SJSA1 (cell line): ENCODE measurements around the gene KCNJ5. TPM values are rescaled to one million over a fixed set of nuclear protein-coding genes. Genes with fewer than 3 reads are reported as not detected.

Experiments
- DNase-seq, 2 experiments: peaks; one replicate each; pipeline ENCODE4 v3.0.0-alpha.2; 2015 to 2020; ENCODE audit warnings: low spot score in 2 of 2, low read depth in 1 of 2
- H3K27ac ChIP-seq: fragments of 250-450 bp; sonication (Bioruptor Pico); 2 replicates; pipeline ENCODE4 v1.5.1; 2020; ENCODE audit warnings: mild to moderate bottlenecking, moderate library complexity
- H3K27me3 ChIP-seq: fragments of 250-450 bp; sonication (Bioruptor Pico); replicated peaks from 2 replicates; pipeline ENCODE4 v1.5.1; 2020; ENCODE audit warnings: mild to moderate bottlenecking, moderate library complexity
- H3K36me3 ChIP-seq: fragments of 250-450 bp; sonication (Bioruptor Pico); 2 replicates; pipeline ENCODE4 v1.5.1; 2020; ENCODE audit warnings: mild to moderate bottlenecking
- H3K4me1 ChIP-seq: fragments of 250-450 bp; sonication (Bioruptor Pico); replicated peaks from 2 replicates; pipeline ENCODE4 v1.6.1; 2021; ENCODE audit warnings: mild to moderate bottlenecking
- H3K4me3 ChIP-seq: fragments of 250-450 bp; sonication (Bioruptor Pico); 2 replicates; pipeline ENCODE4 v1.5.1; 2020; ENCODE audit warnings: mild to moderate bottlenecking
- H3K9me3 ChIP-seq: fragments of 250-450 bp; sonication (Bioruptor Pico); replicated peaks from 2 replicates; pipeline ENCODE4 v1.5.1; 2020; ENCODE audit warnings: mild to moderate bottlenecking
- total RNA-seq: library from RNA; depleted of rRNA; stranded (reverse); fragments of >200 nt; shearing (Covaris generic); gene quantifications from 2 replicates; pipeline ENCODE4 v1.2.3, GENCODE V29; 2014

KCNJ5 gene
- total RNA-seq, 1 experiment from 2014 or later, result not detected

GRCh38 chr11:128929468-128929867 lies 38.3 kb downstream of the KCNJ5 start:
- Histone ChIP-seq H3K4me1 (no peaks in the 10 kb centered on the region), H3K27ac (no peak overlapping the region), H3K9me3 (no peaks in the 10 kb centered on the region), H3K36me3 (no peaks in the 10 kb centered on the region), H3K27me3 (no peaks in the 10 kb centered on the region), H3K4me3 (no peak overlapping the region)
- no peak for DNase-seq

- no peak for DNase-seq
- Histone ChIP-seq H3K36me3 (no peaks in the 10 kb centered on the region), H3K27me3 (no peaks in the 10 kb centered on the region), H3K27ac (no peak overlapping the region), H3K4me1 (no peaks in the 10 kb centered on the region), H3K9me3 (no peaks in the 10 kb centered on the region), H3K4me3 (no peak overlapping the region)
Measured at GRCh38 chr11:128929991-128930390, 38.8 kb downstream of the KCNJ5 start.

- DNase-seq, result no peak
- Histone ChIP-seq H3K9me3 (no peaks in the 10 kb centered on the region), H3K4me3 (no peak overlapping the region), H3K36me3 (no peaks in the 10 kb centered on the region), H3K27ac (no peak overlapping the region), H3K4me1 (no peaks in the 10 kb centered on the region), H3K27me3 (no peaks in the 10 kb centered on the region)
Measured at GRCh38 chr11:128931066-128931465, 39.9 kb downstream of the KCNJ5 start.

- Histone ChIP-seq H3K4me1 (no peaks in the 10 kb centered on the region), H3K36me3 (no peaks in the 10 kb centered on the region), H3K27me3 (no peaks in the 10 kb centered on the region), H3K27ac (no peak overlapping the region), H3K9me3 (no peaks in the 10 kb centered on the region), H3K4me3 (no peak overlapping the region)
- no peak for DNase-seq
Measured at GRCh38 chr11:128931668-128932067, 40.5 kb downstream of the KCNJ5 start.

- Histone ChIP-seq H3K4me3 (no peak overlapping the region), H3K27me3 (no peaks in the 10 kb centered on the region), H3K9me3 (no peaks in the 10 kb centered on the region), H3K27ac (no peak overlapping the region), H3K4me1 (no peaks in the 10 kb centered on the region), H3K36me3 (no peaks in the 10 kb centered on the region)
- no peak for DNase-seq
Measured at GRCh38 chr11:128933481-128934178, 42.5 kb downstream of the KCNJ5 start.

- Histone ChIP-seq H3K4me1 (no peaks in the 10 kb centered on the region), H3K27me3 (no peaks in the 10 kb centered on the region), H3K27ac (no peak overlapping the region), H3K9me3 (no peaks in the 10 kb centered on the region), H3K4me3 (no peak overlapping the region), H3K36me3 (no peaks in the 10 kb centered on the region)
- DNase-seq, result no peak
Measured at GRCh38 chr11:128934351-128934750, 43.2 kb downstream of the KCNJ5 start.

- DNase-seq, result no peak
- H3K4me3 ChIP-seq, result no peak overlapping the region
- H3K9me3 ChIP-seq, result no peaks in the 10 kb centered on the region
- no peaks in the 10 kb centered on the region for H3K36me3 ChIP-seq
- H3K27me3 ChIP-seq, result no peaks in the 10 kb centered on the region
- H3K4me1 ChIP-seq, result no peaks in the 10 kb centered on the region
- no peak overlapping the region for H3K27ac ChIP-seq
Measured at GRCh38 chr11:128934926-128935325, 43.8 kb downstream of the KCNJ5 start.

GRCh38 chr11:128936606-128937251 lies 45.6 kb downstream of the KCNJ5 start:
- no peaks in the 10 kb centered on the region for H3K9me3 ChIP-seq
- no peaks in the 10 kb centered on the region for H3K27me3 ChIP-seq
- no peaks in the 10 kb centered on the region for H3K36me3 ChIP-seq
- no peaks in the 10 kb centered on the region for H3K4me1 ChIP-seq
- no peak overlapping the region for H3K27ac ChIP-seq
- no peak overlapping the region for H3K4me3 ChIP-seq
- DNase-seq, result no peak

- no peak overlapping the region for H3K4me3 ChIP-seq
- no peaks in the 10 kb centered on the region for H3K36me3 ChIP-seq
- no peaks in the 10 kb centered on the region for H3K27me3 ChIP-seq
- no peaks in the 10 kb centered on the region for H3K4me1 ChIP-seq
- no peaks in the 10 kb centered on the region for H3K9me3 ChIP-seq
- no peak for DNase-seq
- no peak overlapping the region for H3K27ac ChIP-seq
Measured at GRCh38 chr11:128937480-128937879, 46.3 kb downstream of the KCNJ5 start.

GRCh38 chr11:128938156-128938885 lies 47.2 kb downstream of the KCNJ5 start:
- Histone ChIP-seq H3K9me3 (no peaks in the 10 kb centered on the region), H3K27me3 (no peaks in the 10 kb centered on the region), H3K4me3 (no peak overlapping the region), H3K4me1 (no peaks in the 10 kb centered on the region), H3K27ac (no peak overlapping the region), H3K36me3 (no peaks in the 10 kb centered on the region)
- DNase-seq, result no peak

GRCh38 chr11:128939591-128939990 lies 48.4 kb downstream of the KCNJ5 start:
- Histone ChIP-seq H3K27me3 (no peaks in the 10 kb centered on the region), H3K4me1 (no peaks in the 10 kb centered on the region), H3K9me3 (no peaks in the 10 kb centered on the region), H3K27ac (no peak overlapping the region), H3K36me3 (no peaks in the 10 kb centered on the region), H3K4me3 (no peak overlapping the region)
- no peak for DNase-seq

GRCh38 chr11:128940156-128940555 lies 49.0 kb downstream of the KCNJ5 start:
- no peak for DNase-seq
- H3K4me3 ChIP-seq, result no peak overlapping the region
- no peaks in the 10 kb centered on the region for H3K36me3 ChIP-seq
- H3K27ac ChIP-seq, result no peak overlapping the region
- no peaks in the 10 kb centered on the region for H3K4me1 ChIP-seq
- H3K9me3 ChIP-seq, result no peaks in the 10 kb centered on the region
- H3K27me3 ChIP-seq, result no peaks in the 10 kb centered on the region

- Histone ChIP-seq H3K9me3 (no peaks in the 10 kb centered on the region), H3K27me3 (no peaks in the 10 kb centered on the region), H3K27ac (no peak overlapping the region), H3K4me1 (no peaks in the 10 kb centered on the region), H3K4me3 (no peak overlapping the region), H3K36me3 (no peaks in the 10 kb centered on the region)
- DNase-seq, result no peak
Measured at GRCh38 chr11:128940603-128941002, 49.4 kb downstream of the KCNJ5 start.

GRCh38 chr11:128941110-128941509 lies 50.0 kb downstream of the KCNJ5 start:
- Histone ChIP-seq H3K4me3 (no peak overlapping the region), H3K9me3 (no peaks in the 10 kb centered on the region), H3K4me1 (no peaks in the 10 kb centered on the region), H3K27me3 (no peaks in the 10 kb centered on the region), H3K27ac (no peak overlapping the region), H3K36me3 (no peaks in the 10 kb centered on the region)
- no peak for DNase-seq
